HG03521 (cell line): Measurements from ENCODE around the gene OSTF1.
A peak's percentile ranks its signal among the peaks of the same experiment; 100 is the strongest.

Experiments used
- ATAC-seq: cut with Tn5 transposase; IDR thresholded peaks from one replicate; pipeline ENCODE4 v1.9.1; 2021; ENCODE audit warnings: mild to moderate bottlenecking, moderate library complexity; ENCODE audit not compliant: unreplicated experiment

Gene OSTF1

DNA sequence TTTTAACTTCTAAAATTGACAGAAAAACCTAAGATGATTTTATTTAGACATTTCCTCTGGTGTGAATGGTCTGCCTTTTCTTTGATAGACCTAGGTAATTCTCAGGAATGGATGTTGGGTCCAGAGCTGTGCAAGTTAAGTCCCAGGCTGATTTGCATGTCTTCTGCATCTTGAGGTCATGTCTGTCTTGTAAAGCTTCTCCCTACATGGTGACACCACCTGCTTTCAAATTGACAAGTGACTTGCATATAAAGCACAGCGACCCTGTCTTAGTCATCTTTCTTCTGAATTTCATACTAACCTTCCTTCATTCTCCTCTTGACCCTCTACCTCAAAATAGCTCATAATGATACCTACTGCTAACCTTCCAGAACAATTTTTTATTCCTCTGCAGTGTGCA is 29.2 kb downstream of the OSTF1 start:
- no peak for ATAC-seq

DNA sequence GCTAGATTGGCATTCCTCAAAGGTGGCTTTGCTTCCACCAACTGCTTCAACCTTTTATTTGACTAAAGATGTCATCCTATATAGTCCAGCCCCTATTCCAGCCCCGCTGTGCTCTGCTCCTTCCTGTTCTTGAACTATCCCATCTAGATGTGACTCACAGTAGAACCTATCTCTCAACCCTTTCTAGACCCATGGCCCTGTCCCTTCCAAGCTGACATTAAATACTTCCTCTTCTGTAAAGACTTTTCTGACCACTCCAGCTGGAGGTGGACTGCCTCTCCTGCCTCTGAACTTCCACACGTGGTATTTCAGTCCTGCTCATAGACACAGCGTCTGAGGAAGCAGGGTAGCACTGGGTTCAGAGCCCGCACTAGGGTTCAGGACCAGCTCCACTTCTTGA is 32.4 kb downstream of the OSTF1 start:
- ATAC-seq, result no peak

DNA sequence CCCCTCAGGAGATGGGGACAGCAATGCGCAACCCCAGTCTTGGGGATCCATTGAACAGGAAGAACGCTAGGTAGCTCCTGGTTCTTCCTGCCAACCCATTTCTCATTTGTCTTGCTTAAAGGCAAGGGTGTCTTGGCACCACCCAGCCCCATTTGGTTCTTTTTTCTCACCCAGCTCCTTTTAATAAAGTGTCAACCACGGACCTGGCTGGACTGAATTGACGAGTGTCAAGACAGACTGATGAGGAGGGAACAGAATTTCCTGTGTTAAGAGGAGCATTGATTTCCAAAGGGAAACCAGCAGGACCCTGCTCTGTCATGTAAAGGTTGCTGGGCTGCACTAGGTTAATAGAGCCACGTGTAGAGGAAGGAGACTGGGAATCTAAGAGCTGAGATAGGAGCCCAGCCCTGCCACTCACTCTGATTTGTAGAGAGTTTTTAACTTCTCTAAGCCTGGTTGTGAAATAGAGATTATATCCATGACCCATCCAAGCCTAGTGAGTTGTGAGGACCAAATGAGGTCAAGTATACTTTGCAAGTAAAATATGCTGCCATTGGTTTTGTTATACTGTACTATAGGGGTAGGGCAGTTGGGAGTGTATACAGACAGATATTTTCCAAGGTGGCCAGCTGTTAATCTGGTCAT is 33.7 kb downstream of the OSTF1 start:
- no peak for ATAC-seq

DNA sequence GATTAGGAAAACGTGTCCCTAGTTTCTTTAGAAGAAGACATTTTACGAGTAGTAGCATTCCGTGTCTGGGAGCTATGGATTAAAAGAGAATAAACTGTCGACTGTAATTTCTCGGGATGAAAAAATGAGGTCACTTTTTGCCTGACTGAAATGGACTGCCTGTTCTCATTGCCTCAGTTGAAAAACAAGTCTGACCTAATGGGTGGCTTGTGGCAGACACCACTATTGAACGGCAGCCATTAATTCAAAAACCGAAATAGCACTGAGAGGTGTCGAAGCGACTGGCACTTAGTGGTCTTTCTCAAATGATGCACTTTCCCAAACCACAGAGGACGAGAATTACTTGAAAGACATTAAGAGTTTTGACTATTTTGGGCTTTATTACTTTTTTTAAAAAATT is 35.4 kb downstream of the OSTF1 start:
- no peak for ATAC-seq

DNA sequence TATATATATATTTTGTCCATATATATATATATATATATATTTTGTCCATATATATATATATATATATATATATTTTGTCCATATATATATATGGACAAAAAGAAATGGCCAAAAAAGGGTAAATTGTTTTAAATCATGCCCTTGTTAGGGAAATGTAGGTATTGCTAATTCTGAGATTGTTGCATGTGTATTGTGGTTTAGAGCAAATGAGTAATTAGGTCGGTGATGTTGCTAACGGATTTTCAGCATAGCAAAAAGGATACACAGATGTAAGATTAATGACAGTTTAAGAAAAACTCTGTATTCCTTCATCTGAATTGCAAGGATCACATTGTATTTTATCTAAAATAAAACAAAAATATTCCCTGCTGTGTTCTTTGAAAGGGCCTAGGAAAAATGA is 40.2 kb downstream of the OSTF1 start:
- no peak for ATAC-seq

DNA sequence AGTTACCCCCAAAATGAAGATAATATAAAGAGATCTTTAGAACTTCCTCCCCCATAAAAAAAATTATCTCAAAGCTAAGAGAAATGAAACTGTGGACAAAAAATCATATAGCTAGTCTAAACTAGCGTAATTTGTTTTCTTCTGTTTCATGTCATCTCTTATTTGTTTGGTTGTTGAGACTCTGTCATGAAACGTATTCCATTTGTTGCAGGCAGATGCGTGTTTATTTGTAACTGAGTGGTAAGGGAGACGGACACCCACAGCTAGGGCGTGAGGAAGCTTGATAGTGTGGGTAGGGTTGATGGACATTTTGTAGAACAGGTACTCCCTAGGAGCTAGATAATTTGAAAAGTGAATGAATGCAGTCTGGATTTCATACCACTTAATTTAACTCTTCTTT is 41.9 kb downstream of the OSTF1 start:
- no peak for ATAC-seq

DNA sequence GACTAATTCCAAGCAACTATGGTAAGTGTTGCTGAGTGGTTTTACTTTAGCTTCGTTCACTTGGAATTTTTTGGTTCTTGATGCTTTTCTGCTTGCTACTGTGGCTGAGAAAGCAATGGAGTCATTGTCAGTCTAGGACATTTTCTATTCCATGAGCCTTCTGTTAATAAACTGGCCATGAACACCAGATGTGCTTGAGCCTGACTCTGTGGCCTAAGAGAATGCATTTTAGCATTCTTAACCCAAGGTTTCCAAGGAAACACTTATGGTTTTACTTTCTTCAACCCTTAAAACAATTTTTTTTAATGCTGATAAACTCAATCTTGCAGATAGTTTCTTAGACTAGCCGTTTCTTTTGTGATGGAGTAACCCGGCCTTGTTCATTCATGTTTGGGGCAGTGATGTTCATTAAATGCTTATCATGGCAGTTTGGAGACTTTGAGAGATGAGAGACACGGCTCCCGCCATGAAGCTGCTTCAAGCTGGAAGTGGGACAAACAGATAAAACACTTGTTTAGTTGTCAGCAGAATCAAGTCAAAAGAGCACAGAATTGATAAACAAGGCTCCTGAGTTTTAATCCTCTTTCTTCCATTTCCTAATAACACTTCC is 42.4 kb downstream of the OSTF1 start:
- no peak for ATAC-seq

DNA sequence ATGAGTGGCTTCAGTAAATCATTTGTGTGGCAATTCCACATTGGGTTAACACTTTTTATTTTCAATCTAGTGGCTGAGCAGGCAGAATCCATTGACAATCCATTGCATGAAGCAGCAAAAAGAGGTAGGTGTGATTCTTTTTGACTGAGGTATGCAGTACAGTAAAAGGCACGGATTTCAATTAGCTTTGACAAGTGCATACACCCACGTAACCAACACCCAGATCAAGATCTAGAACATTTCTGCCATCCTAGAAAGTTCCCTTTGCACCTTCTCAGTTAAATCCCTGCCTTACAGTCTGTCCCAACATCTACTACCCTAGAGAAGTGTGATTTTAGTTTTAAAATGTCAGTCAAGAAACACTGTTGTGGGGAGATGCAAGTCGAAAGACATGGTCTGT is 43.4 kb downstream of the OSTF1 start:
- ATAC-seq, result no peak

DNA sequence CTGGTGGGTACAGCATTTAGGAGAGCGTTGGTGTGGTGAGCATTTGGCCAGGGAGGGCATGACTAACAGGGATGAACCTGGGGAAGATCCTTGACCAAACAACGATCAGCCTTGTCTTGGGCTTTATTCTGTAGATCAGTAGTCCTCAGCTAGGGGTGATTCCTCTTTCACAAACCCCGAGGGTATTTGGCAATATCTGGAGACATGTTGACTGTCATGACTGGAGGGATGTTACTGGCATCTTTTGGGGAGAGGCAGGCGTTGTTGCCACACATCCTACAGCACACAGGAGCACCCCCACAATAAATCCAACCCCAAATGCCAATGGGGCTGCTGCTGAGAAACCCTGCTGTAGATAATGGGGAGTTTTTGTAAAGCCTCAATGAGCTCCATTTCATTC is 43.9 kb downstream of the OSTF1 start:
- ATAC-seq, result no peak

DNA sequence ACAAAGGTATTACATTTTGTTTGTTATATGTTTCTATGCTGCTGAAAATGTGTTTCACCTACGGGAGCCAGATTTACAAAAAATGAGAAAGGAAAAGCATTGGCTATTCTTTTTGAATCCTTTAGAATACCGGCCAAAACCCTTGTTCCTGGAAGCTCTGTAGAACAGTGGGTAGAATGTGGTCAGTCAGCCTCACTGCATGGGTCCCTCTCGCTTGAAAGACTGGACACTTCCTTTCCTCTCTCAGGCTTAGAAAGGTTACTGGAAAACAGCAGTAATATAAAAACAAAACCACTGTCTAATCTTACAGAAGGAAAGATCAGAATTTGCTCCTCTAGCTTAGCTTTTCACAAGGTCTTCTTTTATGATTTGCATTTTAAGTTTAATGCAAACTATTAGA is 45.1 kb downstream of the OSTF1 start:
- no peak for ATAC-seq

DNA sequence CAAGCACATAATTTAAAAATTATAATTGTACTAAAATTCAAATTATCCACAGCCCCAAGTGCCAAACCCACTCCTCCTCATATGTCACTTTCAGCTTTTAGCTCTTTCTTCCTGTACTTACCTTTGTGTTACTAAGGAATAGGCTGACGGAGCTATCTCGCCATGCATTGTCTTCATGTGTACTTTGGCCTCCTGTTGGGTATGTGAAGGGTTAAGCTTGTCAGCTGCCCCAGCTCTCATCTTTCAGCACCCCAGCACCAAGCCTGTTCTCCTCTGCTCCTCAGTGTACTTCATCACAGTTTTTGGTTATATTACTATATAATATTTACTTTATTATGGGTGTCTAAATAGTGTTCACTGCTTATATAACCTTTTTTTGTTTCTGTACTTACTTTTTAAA is 46.2 kb downstream of the OSTF1 start:
- ATAC-seq, result no peak

DNA sequence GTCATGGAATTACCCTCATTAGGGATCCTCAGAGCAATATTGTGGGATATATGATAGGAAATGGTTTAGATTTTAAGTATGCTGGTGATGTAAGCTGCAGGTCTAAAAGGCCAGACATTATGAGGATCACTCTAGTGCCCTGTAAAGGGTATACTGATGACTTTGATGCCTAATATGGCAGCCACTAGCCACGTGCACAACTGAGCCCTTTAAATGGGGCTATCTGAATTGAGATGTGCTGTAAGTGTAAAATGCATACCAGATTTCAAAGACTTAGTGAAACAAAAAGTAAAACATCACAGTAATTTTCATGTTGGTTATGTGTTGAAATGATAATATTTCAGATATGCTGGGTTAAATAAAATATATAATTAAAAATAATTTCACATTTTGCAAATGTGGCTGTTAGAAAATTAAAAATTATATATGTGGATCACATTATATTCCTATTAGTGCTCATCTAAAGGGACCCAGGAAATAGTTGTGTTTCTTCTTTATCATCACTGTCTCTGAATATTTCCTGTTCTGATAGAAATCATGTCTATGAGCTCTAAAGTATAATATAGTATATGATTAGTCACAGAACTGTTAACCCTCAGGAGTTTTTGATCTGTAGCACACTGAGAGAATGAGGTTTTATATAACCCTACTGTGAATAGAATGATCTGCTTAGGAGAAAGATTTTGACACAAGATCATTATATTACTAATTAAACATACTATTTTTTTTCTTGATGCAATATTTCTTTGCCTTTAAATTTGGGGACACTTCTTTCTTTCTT is 50.1 kb downstream of the OSTF1 start:
- no peak for ATAC-seq

DNA sequence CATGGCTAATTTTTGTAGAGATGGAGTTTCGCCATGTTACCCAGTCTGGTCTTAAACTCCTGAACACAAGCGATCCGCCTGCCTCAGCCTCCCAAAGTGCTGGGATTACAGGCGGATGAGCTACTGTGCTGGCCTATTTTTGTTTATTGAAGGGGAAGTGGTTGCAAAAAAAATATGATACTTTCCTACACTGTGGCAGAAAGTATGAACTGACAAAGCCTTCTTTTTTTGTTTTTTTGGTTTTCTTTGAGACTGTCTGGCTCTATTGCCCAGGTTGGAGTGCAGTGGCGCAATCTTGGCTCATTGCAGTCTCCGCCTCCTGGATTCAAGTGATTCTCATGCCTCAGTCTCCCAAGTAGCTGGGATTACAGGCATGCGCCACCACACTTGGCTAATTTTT is 50.9 kb downstream of the OSTF1 start:
- ATAC-seq, result no peak

DNA sequence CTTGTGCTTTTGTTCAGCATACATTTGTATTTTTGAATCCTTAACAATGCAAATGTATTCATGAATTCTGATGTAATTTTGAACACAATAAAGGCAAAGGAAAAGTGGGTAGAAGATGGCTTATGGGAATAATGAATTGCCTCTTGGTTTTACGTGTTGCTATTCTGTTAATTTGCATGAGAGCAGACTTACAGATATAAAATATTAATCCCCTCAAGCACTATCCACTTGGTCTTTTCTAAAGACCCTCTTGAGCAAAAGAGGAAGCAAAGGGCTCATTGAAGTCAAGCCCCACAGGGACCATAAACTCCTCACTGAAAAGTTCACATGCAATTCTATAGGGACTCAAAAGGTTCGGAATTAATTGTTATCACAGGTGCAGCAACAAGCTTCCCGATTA is 51.9 kb downstream of the OSTF1 start:
- no peak for ATAC-seq

DNA sequence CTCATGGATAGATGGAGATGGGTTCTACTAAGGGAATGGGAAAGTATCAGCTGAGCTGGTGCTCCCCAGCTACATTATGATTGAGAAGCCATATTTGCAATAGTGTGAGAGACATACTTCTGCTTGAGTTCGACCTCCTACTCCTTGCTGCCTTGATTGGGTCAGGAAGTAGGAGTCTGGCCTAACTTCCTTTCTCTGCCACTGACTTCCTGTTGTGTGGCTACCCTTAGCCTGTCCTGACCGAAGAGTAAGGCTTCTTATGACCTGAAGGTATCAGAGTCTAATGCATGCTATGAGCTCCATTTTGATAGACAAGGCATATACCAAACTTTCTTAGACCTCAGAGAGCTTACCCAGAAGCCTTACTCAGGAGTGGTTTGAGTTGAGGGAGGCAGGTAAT is 53.9 kb downstream of the OSTF1 start:
- ATAC-seq, result no peak

DNA sequence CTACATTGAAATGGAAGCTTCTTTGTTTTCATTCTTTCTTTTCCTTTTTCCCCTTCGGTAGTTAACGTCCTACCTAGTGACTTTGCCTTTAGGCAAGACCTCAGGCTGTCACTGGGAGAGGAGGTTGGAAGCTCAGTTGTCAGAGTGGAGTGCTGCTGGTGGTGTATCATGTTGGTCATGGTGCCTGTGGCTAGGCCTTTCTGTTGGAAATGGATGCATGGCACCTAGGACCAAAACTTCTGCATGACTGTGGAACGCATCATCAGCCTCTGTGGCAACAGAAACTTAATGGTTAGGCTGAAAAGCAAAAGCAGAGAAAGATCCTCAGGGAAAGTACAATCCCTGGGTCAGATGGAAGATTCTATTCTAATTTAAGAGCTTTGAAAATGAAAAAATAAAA is 57.9 kb downstream of the OSTF1 start:
- no peak for ATAC-seq

DNA sequence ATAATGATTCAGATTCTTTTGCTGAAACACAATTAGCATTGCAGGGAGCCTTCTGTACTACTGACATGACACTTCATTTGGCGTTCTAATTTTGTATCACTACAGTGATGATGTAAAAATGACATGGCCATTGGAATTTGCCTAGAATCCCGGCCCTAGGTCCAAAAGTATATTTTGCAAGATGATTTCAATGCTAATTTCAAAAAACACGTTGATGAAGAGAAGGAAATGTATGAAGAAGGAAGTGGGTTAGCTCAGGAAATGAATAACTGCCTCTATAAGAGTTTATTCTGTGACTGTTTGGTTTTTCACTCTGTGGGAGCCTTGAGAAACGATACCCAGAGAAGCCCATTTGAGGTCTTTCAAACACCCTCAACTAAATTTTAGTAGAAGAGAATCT is 59.3 kb downstream of the OSTF1 start:
- ATAC-seq, result peak; percentile 38

DNA sequence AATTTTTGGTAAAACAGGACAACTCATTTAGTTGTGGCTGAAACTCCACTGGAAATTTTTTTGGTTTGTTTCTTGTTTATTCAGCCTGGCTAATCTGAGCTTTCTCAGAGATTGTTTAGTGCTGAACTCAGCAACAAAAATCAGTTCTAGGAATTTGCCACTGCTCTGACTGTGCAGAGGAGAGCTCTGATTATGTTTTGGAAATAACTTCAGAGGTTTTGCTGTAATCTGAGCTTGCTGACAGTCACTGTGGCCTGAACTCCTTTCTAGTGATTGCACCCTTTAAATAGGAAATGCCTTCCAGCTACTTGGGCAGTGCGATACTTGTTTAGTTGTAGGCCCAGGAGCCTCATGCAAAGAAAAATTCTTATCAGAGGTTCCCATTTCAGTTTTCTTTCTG is 60.2 kb downstream of the OSTF1 start:
- ATAC-seq, result no peak

DNA sequence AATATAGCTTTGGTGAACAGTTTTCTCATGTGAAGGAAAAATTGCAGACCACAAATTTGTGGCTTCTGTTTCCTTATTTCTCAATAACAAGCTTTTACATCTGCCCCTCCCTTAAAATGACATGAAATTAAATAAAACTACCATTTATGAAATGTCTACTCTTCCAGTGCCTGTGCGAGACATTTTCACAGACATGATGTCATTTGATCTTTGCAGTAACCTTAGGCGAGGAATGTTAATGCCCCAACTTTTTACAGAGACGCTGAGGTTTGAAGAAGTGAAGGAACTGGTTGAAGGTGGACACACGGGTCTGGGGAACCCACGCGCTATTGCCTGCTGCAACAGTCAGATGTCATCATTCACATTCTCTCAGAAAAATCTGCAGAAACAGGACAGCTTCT is 61.5 kb downstream of the OSTF1 start:
- ATAC-seq, result no peak

DNA sequence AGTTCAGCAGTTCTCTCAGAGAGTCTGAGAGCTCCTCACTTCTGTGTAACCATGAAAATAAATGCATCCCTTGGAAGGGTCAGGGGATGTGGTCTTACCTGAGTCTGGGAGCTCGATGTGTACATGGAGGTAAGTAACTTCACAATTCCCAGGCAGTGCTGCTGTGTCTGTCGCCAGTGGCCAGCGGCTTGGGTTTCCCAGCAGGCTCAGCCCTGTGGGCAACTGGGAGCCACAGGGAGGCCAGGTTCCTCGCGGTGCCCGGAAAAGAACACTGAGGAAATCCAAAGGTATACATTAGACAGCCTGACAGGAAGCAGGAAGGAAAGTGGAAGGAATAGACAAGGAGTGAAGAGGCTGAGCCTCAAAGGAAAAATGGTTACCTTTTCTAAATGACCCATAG is 62.2 kb downstream of the OSTF1 start:
- ATAC-seq, result no peak

DNA sequence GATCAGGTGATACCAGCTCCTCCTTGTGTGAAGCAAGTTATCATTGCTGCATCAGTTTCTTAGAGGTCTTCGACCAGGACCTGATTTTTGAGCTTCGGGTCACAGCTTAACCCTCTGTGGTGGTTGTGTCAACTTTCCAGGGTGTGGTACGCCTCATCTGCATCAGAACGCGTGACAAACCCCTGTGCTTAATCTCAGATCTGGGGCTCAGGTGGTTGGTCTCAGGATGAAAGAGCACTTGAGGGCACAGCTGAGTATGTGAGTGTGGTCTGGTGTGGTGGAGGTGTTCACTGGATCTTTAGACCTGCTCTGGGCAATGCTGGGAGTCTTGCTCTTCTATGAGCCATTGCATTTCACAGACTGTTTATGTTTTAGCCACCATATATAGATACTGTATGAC is 64.1 kb downstream of the OSTF1 start:
- ATAC-seq, result no peak

DNA sequence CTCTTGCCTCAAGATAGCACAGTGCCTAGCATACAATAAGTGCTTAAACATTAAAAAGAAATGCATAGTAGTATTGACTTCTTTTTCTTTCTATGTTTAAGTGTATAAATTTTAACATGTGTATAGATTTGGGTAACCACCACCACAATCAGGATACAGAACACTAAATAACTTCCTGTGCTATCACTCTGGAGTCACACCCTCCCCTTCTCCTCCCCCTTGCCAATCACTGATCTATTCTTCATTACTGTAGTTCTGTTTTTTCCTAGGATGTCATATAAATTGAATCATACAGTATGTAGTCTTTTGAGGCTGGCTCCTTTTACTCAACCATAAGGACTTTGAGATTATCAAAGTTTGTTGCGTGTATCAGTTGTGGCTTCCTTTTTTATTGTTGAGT is 68.5 kb downstream of the OSTF1 start:
- no peak for ATAC-seq
